ENCODE results near the gene FMN2.

FMN2 gene

DNA sequence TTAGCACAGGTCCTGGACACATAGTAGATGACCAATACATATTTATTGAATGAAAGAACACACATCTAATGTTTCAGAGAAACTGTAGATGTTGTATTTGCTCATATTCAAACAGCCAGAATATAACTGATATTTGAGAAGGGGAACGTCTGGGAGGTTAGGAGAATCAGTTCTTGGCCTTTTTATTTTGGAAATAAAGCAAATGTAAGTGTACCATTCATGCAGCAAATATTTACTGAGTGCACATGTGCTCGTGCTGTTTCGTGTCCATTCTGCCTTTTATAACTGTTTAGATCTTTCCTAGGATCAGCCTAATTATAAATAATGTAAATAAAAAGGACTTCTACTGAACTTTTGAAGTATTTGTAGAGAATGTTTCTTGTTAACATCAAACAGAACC, 416.5 kb downstream of the FMN2 start:
- H3K9me3 ChIP-seq = no peaks in the 10 kb centered on the region
- TF ChIP-seq, protein P1, sequence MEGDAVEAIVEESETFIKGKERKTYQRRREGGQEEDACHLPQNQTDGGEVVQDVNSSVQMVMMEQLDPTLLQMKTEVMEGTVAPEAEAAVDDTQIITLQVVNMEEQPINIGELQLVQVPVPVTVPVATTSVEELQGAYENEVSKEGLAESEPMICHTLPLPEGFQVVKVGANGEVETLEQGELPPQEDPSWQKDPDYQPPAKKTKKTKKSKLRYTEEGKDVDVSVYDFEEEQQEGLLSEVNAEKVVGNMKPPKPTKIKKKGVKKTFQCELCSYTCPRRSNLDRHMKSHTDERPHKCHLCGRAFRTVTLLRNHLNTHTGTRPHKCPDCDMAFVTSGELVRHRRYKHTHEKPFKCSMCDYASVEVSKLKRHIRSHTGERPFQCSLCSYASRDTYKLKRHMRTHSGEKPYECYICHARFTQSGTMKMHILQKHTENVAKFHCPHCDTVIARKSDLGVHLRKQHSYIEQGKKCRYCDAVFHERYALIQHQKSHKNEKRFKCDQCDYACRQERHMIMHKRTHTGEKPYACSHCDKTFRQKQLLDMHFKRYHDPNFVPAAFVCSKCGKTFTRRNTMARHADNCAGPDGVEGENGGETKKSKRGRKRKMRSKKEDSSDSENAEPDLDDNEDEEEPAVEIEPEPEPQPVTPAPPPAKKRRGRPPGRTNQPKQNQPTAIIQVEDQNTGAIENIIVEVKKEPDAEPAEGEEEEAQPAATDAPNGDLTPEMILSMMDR (IDR thresholded peaks at IDR 0.05) = no peak
- no peaks in the 10 kb centered on the region for H3K36me3 ChIP-seq
- no peak overlapping the region for H3K4me3 ChIP-seq
- intact Hi-C loops (cut with DNase I; ENCODE audit: low total_unique reads) = no loop called here
- no peak for DNase-seq
- no peak overlapping the region for H3K27ac ChIP-seq
- H3K4me1 ChIP-seq = no peaks in the 10 kb centered on the region
- no peaks in the 10 kb centered on the region for H3K27me3 ChIP-seq

DNA sequence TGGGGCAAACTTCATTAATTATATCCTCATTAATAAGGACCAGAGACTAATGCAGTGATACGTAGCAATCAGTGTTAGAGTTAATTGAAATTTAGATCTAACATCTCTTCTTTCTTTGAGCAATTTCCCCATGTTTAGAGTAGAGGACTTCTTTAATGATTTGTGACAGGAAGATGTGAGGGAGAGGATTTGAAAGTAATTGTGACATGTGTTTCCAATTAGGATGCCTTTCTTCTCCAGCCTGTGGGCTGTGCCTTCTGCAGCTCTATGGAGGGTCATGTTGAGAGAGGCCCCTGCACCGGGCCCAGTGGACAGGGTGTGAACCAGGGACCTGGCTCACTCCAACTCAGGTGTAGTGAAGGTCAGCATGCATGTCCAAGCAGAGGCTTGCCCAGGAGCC, 417.3 kb downstream of the FMN2 start:
- Histone ChIP-seq H3K4me1 (no peaks in the 10 kb centered on the region), H3K27me3 (no peaks in the 10 kb centered on the region), H3K27ac (no peak overlapping the region), H3K36me3 (no peaks in the 10 kb centered on the region), H3K9me3 (no peaks in the 10 kb centered on the region), H3K4me3 (no peak overlapping the region)
- no peak for DNase-seq
- TF ChIP-seq, protein P1 (IDR thresholded peaks at IDR 0.05) = no peak
- intact Hi-C loops (cut with DNase I; ENCODE audit: low total_unique reads) = no loop called here

DNA sequence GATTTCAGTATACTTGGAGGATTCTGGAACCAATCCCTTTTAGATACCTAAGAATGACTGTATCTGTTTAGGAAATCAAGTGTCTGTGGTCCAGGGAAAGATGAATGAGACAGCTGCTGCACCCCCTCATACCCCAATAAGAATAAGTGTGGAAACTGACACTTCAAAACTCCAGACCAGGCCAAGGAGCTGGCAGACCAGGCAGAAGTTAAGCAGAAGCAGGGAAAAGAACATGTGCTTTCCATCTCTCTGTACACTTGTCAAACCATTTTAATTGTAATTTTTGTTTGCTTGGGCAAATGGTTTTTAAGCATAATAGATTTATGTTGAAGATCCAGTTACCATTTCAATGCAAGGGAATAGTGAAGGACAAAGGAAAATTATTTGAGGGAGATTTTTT, 420.1 kb downstream of the FMN2 start:
- Histone ChIP-seq H3K4me3 (no peak overlapping the region), H3K4me1 (no peaks in the 10 kb centered on the region), H3K27me3 (no peaks in the 10 kb centered on the region), H3K27ac (no peak overlapping the region), H3K9me3 (no peaks in the 10 kb centered on the region), H3K36me3 (no peaks in the 10 kb centered on the region)
- TF ChIP-seq, protein P1 (IDR thresholded peaks at IDR 0.05) = no peak
- DNase-seq = no peak
- intact Hi-C loops (cut with DNase I; ENCODE audit: low total_unique reads) = loop anchor here (10.0 kb wide), 1 partner anchor 737 kb away; no protein-coding TSS in a partner anchor

DNA sequence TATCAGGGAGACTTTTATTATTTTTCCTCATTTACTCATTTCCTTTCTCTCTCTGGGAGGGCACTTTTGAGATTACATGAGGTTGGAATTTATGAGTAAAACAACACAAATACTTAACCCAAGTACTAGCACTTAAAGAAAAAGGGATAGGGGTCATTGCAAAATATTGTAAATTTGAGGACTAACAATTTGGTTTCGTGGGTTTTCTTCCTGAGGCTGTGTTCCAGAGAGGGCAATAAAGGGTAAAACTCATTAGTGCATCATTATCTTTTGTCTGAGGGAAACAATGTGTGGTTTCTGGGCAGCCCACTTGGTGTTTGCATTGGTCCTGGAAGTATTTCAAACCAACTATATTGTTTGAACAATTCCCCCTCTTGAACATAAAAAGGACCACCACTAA, 423.8 kb downstream of the FMN2 start:
- TF ChIP-seq, protein P1 (IDR thresholded peaks at IDR 0.05) = no peak
- no peaks in the 10 kb centered on the region for H3K27me3 ChIP-seq
- no peaks in the 10 kb centered on the region for H3K36me3 ChIP-seq
- no peak overlapping the region for H3K4me3 ChIP-seq
- DNase-seq = no peak
- H3K9me3 ChIP-seq = no peaks in the 10 kb centered on the region
- H3K27ac ChIP-seq = no peak overlapping the region
- intact Hi-C loops (cut with DNase I; ENCODE audit: low total_unique reads) = loop anchor here (10.0 kb wide), 1 partner anchor 741 kb away; no protein-coding TSS in a partner anchor
- no peaks in the 10 kb centered on the region for H3K4me1 ChIP-seq

DNA sequence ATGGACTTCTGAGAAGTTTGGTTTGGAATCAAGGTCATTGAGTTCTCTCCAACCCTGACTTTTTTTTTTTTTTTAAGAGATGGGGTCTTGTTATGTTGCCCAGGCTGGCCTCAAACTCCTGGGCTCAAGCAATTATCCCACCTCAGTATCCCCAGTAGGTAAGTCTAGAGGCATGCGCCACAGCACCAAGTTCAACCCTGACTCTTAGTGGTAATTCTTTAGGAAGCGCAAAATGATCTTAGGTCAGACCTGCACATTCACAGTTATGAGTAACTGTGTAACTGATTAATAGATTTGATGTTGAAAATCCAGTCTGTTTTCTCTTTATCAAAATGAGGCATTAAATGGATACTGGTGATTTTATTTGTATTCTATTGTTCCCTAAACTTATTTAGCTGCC, 424.4 kb downstream of the FMN2 start:
- H3K36me3 ChIP-seq = no peaks in the 10 kb centered on the region
- no peak overlapping the region for H3K4me3 ChIP-seq
- TF ChIP-seq, protein P1 (IDR thresholded peaks at IDR 0.05) = no peak
- no peak for DNase-seq
- no peaks in the 10 kb centered on the region for H3K4me1 ChIP-seq
- H3K27me3 ChIP-seq = no peaks in the 10 kb centered on the region
- intact Hi-C loops (cut with DNase I; ENCODE audit: low total_unique reads) = loop anchor here (10.0 kb wide), 1 partner anchor 741 kb away; no protein-coding TSS in a partner anchor
- H3K27ac ChIP-seq = no peak overlapping the region
- H3K9me3 ChIP-seq = no peaks in the 10 kb centered on the region

DNA sequence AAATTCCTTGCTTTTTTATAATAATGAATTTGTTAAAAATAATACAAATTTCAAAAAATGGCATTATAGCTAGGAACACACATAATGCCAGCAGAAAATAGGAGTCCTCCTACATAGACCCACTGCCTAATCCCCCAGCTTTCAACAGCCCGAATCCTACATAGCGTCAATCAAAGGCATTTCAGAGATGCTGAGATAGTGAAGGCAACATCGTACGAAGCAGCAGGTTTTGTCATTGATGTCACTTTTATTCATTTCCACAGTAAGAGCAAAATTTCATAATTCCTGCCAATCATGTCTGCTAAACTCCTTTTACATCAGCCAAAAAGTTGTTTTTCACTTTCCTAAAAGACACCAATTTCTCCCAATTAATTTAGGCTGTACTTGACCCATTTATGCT, 426.2 kb downstream of the FMN2 start:
- Histone ChIP-seq H3K4me3 (no peak overlapping the region), H3K36me3 (no peaks in the 10 kb centered on the region), H3K9me3 (no peaks in the 10 kb centered on the region), H3K27ac (no peak overlapping the region), H3K4me1 (no peaks in the 10 kb centered on the region), H3K27me3 (no peaks in the 10 kb centered on the region)
- DNase-seq = no peak
- intact Hi-C loops (cut with DNase I; ENCODE audit: low total_unique reads) = loop anchor here (10.0 kb wide), 1 partner anchor 743 kb away; no protein-coding TSS in a partner anchor
- TF ChIP-seq, protein P1 (IDR thresholded peaks at IDR 0.05) = no peak

Measured in tibial artery (tissue), 4 donors.